ENCODE data around the gene WWTR1.
A peak's percentile ranks its signal among the peaks of the same experiment; 100 is the strongest.

Gene WWTR1

DNA sequence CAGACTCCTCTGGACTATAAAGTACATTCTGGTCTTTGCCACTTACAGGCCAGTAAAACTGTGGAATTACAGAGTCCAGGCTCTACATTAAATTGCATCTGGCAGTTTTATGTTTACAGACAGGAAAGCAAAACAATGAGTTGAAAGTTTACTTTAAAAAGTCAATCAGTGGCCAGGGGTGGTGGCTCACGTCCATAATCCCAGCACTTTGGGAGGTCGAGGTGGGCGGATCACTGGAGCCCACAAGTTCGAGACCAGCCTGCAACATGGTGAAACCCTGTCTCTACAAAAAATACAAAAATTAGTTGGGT lies 129.5 kb downstream of the WWTR1 start:
- in situ Hi-C loops (cut with MboI; ENCODE audit: low sequenced_read_pairs): loop anchor here (10.0 kb wide), 1 partner anchor 187 kb away; no protein-coding TSS in a partner anchor
- H3K9me3 ChIP-seq: no peaks in the 10 kb centered on the region
- H3K36me3 ChIP-seq (replicated peaks): no peaks in the 10 kb centered on the region; the same call in 1 of the 2 replicates
- no peaks in the 10 kb centered on the region for H3K27me3 ChIP-seq (ENCODE audit: low read depth)
- H3K4me3 ChIP-seq: no peak overlapping the region
- DNase-seq (ENCODE audit: low spot score in 2 of 2): no peak
- no peaks in the 10 kb centered on the region for H3K4me1 ChIP-seq

DNA sequence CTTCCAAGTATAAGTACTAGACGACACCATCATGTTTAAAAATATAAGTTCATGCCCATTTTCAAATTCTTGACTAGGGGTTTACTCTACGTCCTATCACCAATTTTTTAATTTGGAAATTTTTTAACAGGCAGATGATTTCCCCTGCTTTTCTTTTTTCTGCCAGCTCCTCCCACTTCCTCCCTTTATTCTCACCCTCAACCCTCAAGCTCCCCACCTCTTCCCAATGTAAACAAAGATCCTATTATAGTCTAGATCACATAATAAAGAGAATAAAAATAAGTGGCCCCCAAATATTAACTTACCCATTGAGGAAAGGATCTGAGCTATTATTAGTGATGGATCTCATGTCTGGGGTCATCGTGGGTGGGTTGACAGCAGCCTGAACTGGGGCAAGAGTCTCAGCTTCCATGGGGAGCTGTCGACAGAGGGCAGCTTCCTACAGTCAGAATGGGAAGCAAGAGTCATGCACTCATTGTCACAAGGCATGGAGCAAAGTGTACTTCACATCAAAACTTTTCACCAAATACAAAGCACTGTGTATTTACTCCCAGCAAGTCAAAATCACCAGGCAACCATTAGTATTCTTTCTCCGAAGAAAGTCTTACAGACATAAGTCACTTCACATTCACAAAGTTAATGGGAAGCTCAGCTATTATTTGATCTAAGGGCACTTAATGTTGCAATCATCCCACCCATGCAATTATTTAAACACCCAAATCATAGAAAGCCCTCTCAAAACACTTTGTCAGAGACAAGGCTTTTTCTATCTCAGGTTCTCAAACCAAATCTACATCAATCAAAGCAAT lies 130.1 kb downstream of the WWTR1 start:
- no peak overlapping the region for H3K4me3 ChIP-seq
- H3K4me1 ChIP-seq: no peaks in the 10 kb centered on the region
- H3K9me3 ChIP-seq: no peaks in the 10 kb centered on the region
- no peak for DNase-seq (ENCODE audit: low spot score in 2 of 2)
- in situ Hi-C loops (cut with MboI; ENCODE audit: low sequenced_read_pairs): loop anchor here (10.0 kb wide), 1 partner anchor 187 kb away; no protein-coding TSS in a partner anchor
- no peaks in the 10 kb centered on the region; the same call in 1 of the 2 replicates for H3K36me3 ChIP-seq (replicated peaks)
- no peaks in the 10 kb centered on the region for H3K27me3 ChIP-seq (ENCODE audit: low read depth)

DNA sequence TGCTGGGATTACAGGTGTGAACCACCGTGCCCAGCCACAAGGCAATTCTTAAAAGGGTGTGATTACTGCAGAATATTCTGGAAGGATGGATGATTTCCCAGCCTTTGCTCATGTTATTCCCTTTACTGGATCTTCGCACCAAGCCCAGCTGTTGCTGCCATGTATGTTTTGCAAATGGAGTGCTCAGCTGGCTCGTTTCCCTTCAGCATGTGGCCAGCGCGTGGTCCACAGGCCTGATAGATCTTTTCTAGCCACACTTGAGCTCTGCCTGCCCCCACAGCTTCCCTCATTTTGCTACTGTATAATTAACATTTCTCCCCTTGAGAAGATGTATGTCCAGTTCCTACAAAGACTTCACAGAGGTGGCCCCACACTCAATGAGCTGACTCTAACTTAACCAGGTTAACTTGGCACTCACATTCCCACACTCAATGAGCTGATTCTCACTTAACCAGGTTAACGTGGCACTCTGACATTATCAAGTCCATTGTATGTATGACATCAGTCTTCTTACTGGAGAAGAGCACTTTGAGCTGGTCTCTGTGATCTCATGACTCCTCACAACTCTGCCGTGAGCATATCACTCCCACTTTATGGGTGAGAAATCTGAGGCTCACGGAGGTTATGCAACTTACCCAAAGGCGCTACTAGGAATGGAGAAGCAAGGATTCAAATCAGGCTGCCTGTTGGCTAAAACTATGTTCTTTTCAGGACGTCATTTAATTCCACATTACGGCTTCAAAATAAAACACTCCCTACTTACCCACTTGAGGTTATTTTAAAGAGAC lies 134.1 kb downstream of the WWTR1 start:
- no peak for DNase-seq (ENCODE audit: low spot score in 2 of 2)
- Histone ChIP-seq H3K27me3 (ENCODE audit: low read depth) (no peaks in the 10 kb centered on the region), H3K9me3 (no peaks in the 10 kb centered on the region), H3K36me3 (replicated peaks) (peaks cover 12% of the 10 kb centered on the region), H3K4me1 (no peaks in the 10 kb centered on the region), H3K4me3 (no peak overlapping the region)
- in situ Hi-C loops (cut with MboI; ENCODE audit: low sequenced_read_pairs): loop anchor here (10.0 to 25.0 kb wide), 2 partner anchors 191 to 389 kb away; no protein-coding TSS in a partner anchor

DNA sequence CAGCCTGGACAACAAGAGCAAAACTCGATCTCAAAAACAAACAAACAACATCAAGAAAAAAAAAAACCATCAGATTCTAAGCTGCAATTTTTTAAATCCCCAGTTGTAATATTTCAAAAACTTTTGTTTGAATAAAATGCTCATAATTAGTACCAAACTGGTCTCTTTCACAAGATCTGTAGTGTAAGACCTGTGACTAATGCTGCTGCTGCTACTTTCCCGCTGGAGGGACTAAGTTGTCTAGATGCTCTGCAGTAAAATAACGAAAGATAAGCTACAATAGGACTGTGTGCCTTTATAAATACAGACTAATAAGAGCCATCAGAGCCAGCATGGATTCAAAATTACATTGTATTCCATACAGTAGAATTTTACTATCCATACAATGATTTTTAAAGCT lies 137.9 kb downstream of the WWTR1 start:
- no peaks in the 10 kb centered on the region for H3K9me3 ChIP-seq
- peaks cover 12% of the 10 kb centered on the region for H3K36me3 ChIP-seq (replicated peaks)
- H3K4me3 ChIP-seq: no peak overlapping the region
- no peak for DNase-seq (ENCODE audit: low spot score in 2 of 2)
- no peaks in the 10 kb centered on the region for H3K4me1 ChIP-seq
- in situ Hi-C loops (cut with MboI; ENCODE audit: low sequenced_read_pairs): loop anchor here (10.0 to 25.0 kb wide), 2 partner anchors 195 to 392 kb away; no protein-coding TSS in a partner anchor
- no peaks in the 10 kb centered on the region for H3K27me3 ChIP-seq (ENCODE audit: low read depth)

DNA sequence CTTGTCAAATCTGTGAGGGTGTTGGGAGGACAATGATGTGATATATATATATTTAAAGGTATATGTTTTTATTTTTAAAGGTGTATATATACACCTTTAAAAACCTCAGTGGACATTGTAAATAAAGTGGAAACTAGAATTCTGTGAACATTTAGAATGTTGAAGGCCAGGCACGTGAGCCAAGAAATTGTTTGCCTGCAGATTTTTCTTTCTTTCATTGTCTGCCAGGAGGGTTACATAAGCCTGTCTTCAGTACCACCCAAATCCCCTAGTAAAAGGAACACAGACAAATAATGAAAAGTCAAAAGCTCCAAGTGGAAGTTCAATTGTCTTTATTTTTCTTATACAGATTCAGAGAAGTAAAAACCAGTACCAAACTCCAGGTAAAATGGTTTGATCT lies 140.9 kb downstream of the WWTR1 start:
- no peak overlapping the region for H3K4me3 ChIP-seq
- peaks cover 3% of the 10 kb centered on the region for H3K4me1 ChIP-seq
- no peaks in the 10 kb centered on the region for H3K27me3 ChIP-seq (ENCODE audit: low read depth)
- H3K36me3 ChIP-seq (replicated peaks): peaks cover 12% of the 10 kb centered on the region
- in situ Hi-C loops (cut with MboI; ENCODE audit: low sequenced_read_pairs): loop anchor here (25.0 kb wide), 1 partner anchor 395 kb away; no protein-coding TSS in a partner anchor
- DNase-seq (ENCODE audit: low spot score in 2 of 2): no peak
- no peaks in the 10 kb centered on the region for H3K9me3 ChIP-seq

DNA sequence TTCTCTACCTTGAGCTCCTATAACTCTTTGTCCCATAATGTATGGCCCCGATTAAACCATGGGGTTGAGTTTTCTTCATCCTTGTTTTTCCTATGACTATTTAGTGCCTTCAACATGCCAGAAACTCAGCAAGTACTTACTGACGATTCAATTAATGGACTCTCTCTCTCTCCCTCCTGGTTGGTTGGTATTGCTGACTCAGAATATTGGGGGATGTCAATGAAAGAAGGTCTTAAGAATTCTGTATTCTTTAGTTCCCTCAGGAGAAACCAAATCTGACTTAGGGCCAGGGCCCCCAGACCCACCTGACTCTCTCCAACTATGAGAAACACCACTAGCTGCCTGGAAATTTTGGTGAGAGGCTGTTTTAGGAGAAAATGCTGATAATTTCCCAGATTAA lies 142.6 kb downstream of the WWTR1 start:
- Histone ChIP-seq H3K4me1 (peaks cover 3% of the 10 kb centered on the region), H3K36me3 (replicated peaks) (peaks cover 6% of the 10 kb centered on the region), H3K4me3 (no peak overlapping the region), H3K9me3 (no peaks in the 10 kb centered on the region), H3K27me3 (ENCODE audit: low read depth) (no peaks in the 10 kb centered on the region)
- DNase-seq (ENCODE audit: low spot score in 2 of 2): no peak
- in situ Hi-C loops (cut with MboI; ENCODE audit: low sequenced_read_pairs): loop anchor here (25.0 kb wide), 1 partner anchor 397 kb away; no protein-coding TSS in a partner anchor

DNA sequence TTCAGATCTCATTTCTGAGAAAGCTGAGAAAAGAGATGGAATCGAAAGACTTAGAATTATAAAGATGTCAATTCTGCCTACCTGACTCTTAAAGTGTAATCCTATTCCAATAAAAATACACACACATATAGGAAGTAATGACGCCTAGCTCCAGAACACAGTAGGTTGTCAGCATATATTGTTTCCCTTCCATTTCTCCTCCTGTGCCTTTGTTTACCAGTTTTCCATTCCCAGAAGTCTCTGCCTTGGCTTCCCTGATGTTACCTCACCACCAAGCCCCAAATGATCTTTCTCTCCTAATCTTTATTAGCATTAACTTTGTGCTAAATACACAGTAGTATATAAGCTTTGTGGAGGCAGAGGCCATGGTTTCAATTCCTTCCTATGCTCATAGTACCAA lies 143.4 kb downstream of the WWTR1 start:
- in situ Hi-C loops (cut with MboI; ENCODE audit: low sequenced_read_pairs): loop anchor here (25.0 kb wide), 1 partner anchor 398 kb away; no protein-coding TSS in a partner anchor
- H3K9me3 ChIP-seq: no peaks in the 10 kb centered on the region
- no peak overlapping the region for H3K4me3 ChIP-seq
- no peaks in the 10 kb centered on the region for H3K27me3 ChIP-seq (ENCODE audit: low read depth)
- H3K36me3 ChIP-seq (replicated peaks): peaks cover 6% of the 10 kb centered on the region
- peaks cover 3% of the 10 kb centered on the region for H3K4me1 ChIP-seq
- no peak for DNase-seq (ENCODE audit: low spot score in 2 of 2)

DNA sequence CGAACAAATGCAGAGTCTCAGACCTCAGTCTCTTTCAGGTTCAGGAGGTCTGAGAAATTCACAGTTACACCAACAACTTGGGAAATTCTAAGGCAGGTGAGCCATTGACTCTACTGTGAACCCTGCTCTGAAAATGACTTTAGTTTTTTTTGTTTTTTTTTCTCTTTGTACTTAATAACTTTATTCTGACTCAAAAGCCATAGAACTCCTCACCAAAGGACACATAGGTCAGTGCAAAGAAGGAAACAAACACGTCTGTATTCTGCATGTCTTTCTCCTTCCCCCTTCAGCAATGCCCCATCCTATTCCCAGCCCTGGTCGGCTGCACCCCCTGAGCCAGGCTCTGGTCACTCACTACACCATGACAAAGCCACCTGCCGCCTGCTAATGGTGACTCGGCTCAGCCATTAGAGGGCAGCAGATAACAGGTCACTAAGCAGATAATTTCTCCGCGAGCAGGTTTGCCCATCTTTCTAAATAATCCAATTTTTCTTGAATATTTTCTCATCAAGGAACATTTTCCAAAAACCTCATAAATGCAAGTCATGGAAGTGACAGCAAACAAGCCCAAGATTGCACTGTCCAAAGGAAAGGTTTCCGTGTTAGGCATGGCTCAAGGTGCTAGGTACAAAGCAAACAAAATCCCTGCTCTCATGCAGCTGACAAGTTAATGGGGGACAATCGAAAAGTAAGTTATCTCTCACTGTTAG lies 145.6 kb downstream of the WWTR1 start:
- peaks cover 3% of the 10 kb centered on the region for H3K4me1 ChIP-seq
- peak; percentile 72 to 80 for DNase-seq (ENCODE audit: low spot score in 2 of 2)
- no peaks in the 10 kb centered on the region for H3K9me3 ChIP-seq
- H3K4me3 ChIP-seq: no peak overlapping the region
- in situ Hi-C loops (cut with MboI; ENCODE audit: low sequenced_read_pairs): loop anchor here (25.0 kb wide), 1 partner anchor 400 kb away; no protein-coding TSS in a partner anchor
- no peaks in the 10 kb centered on the region for H3K27me3 ChIP-seq (ENCODE audit: low read depth)
- H3K36me3 ChIP-seq (replicated peaks): no peaks in the 10 kb centered on the region

DNA sequence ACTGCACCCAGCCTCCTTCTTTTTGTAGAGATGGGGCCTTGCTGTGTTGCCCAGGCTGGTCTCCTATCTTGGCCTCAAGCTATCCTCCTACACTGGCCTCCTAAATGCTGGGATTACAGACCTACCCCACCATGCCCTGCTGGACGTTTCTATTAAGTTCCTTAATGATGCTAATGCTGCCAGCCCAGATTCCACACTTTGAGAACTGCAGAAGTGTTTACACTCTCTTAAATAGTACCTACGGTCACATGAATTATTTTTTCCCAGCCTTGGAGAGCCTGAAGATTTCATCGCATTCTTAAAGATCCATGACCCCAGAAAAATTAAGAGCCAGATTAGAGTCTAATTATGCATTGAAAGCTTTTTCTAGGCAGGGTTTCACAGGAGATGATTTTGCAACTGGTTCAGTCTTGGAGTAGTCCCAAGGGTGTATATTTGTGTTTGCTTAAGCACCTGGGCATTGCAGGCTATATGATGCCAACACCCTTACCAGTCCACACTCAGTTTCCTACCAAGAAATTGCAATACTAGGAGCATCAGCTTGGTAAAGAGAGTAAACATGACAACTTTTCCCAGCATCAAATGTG lies 146.7 kb downstream of the WWTR1 start:
- Histone ChIP-seq H3K4me1 (peaks cover 3% of the 10 kb centered on the region), H3K4me3 (no peak overlapping the region), H3K36me3 (replicated peaks) (no peaks in the 10 kb centered on the region), H3K9me3 (no peaks in the 10 kb centered on the region), H3K27me3 (ENCODE audit: low read depth) (no peaks in the 10 kb centered on the region)
- DNase-seq (ENCODE audit: low spot score in 2 of 2): no peak
- in situ Hi-C loops (cut with MboI; ENCODE audit: low sequenced_read_pairs): loop anchor here (25.0 kb wide), 1 partner anchor 401 kb away; no protein-coding TSS in a partner anchor

DNA sequence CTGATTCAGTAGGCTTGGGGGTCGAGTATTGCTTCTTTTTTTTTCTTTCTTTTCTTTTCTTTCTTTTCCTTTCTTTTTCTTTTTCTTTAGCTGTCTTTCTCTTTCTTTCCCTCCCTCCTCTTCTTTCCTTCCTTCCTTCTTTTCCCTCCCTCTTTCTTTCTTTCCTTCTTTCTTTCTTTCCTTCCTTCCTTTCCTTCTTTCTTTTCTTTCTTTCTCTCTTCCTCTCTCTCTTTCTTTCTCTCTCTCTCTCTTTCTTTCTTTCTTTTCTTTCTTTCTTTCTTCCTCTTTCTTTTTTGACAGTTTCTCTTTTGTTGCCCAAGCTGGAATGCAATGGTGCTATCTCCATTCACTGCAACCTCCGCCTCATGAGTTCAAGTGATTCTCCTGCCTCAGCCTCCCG lies 147.3 kb downstream of the WWTR1 start:
- Histone ChIP-seq H3K9me3 (no peaks in the 10 kb centered on the region), H3K4me3 (no peak overlapping the region), H3K27me3 (ENCODE audit: low read depth) (no peaks in the 10 kb centered on the region), H3K4me1 (peaks cover 3% of the 10 kb centered on the region), H3K36me3 (replicated peaks) (no peaks in the 10 kb centered on the region)
- in situ Hi-C loops (cut with MboI; ENCODE audit: low sequenced_read_pairs): loop anchor here (25.0 kb wide), 1 partner anchor 402 kb away; no protein-coding TSS in a partner anchor
- no peak for DNase-seq (ENCODE audit: low spot score in 2 of 2)

DNA sequence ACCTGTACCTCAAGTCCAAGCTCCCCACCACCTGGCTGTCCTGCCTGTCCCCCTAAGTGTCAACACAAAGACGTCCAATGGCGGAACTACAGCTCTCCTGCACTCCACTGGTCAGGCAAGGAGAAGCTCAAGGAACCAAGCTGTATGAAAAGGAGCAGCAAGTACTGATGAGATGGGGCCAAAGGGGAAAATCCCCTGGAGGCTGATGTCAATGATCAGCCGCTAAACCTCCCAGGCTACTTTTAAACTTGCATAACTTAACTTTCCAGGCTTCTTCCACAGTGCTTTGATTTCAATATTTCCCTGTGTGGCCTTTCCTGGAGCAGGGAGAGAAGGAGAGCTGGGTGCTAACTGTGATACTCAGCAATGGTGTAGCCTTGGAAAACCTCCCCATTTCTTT lies 148.3 kb downstream of the WWTR1 start:
- DNase-seq (ENCODE audit: low spot score in 2 of 2): no peak
- in situ Hi-C loops (cut with MboI; ENCODE audit: low sequenced_read_pairs): loop anchor here (25.0 kb wide), 1 partner anchor 403 kb away; no protein-coding TSS in a partner anchor
- no peaks in the 10 kb centered on the region for H3K9me3 ChIP-seq
- H3K36me3 ChIP-seq (replicated peaks): no peaks in the 10 kb centered on the region
- H3K4me1 ChIP-seq: peaks cover 3% of the 10 kb centered on the region
- no peaks in the 10 kb centered on the region for H3K27me3 ChIP-seq (ENCODE audit: low read depth)
- H3K4me3 ChIP-seq: no peak overlapping the region

DNA sequence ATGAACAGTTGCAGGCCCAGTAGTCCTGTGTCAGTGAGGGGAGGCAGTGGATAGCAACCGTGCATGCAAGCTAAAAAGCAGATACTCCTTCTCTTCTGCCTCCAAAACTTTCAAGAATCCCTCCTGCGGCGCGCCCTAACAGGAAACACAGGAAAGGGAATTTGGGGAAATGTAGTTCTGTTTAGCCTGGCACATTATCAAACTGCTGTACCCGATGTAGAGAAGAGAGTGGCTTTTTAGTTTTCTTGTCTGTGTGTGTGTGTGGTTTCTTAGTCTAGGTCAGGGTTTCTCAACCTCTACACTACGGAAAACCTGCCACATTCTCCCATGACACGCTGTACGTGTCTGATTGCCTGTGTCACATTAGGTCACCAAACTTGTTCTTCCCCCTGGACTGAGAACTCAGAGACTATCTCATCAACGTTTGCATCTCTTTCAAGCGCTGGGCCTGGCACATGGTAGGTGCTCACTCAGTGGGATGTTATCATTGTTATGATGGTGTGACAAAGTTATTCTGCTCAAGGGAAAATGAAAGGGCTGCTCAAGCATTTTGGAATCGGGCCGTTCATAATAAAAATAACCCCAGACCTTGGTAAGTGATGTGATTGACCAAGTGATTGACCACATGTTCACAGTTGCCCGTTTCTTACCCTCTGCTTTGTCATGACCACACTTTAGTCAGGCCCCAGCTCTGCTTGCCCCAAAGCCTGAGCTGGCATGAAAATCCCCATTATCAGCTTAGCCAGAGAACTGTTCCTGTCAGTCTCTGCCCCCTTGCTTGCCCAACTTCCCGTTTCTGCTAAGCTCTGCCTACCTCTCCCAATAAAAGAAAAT lies 150.1 kb downstream of the WWTR1 start:
- H3K27me3 ChIP-seq (ENCODE audit: low read depth): no peaks in the 10 kb centered on the region
- no peaks in the 10 kb centered on the region for H3K9me3 ChIP-seq
- H3K36me3 ChIP-seq (replicated peaks): no peaks in the 10 kb centered on the region
- in situ Hi-C loops (cut with MboI; ENCODE audit: low sequenced_read_pairs): loop anchor here (25.0 kb wide), 1 partner anchor 405 kb away; no protein-coding TSS in a partner anchor
- H3K4me1 ChIP-seq: peaks cover 3% of the 10 kb centered on the region
- H3K4me3 ChIP-seq: no peak overlapping the region
- no peak for DNase-seq (ENCODE audit: low spot score in 2 of 2)
